ENCODE results near the gene EIF2S2.

Gene EIF2S2

GRCh38 chr20:34088305-34089174, 23.5 kb downstream of the EIF2S2 start:
- H3K36me3 Mint-ChIP-seq (ENCODE audit: low read depth): peaks cover 86% of the 10 kb centered on the region
- no peaks in the 10 kb centered on the region for H3K9me3 Mint-ChIP-seq
- no peak overlapping the region for H3K4me3 Mint-ChIP-seq
- no peaks in the 10 kb centered on the region for H3K27me3 Mint-ChIP-seq (ENCODE audit: low read depth)
- no peak for TF ChIP-seq CTCF (IDR thresholded peaks at IDR 0.05; ENCODE audit: unreplicated experiment in 3 of 3)
- H3K4me1 Mint-ChIP-seq: peaks cover 11% of the 10 kb centered on the region
- H3K27ac Mint-ChIP-seq: peak overlapping the region in 1 of 3 experiments; percentile 64

- H3K27ac Mint-ChIP-seq: peak overlapping the region in 1 of 3 experiments; percentile 7
- TF ChIP-seq CTCF (IDR thresholded peaks at IDR 0.05; ENCODE audit: unreplicated experiment in 3 of 3): no peak
- H3K27me3 Mint-ChIP-seq (ENCODE audit: low read depth): no peaks in the 10 kb centered on the region
- H3K4me3 Mint-ChIP-seq: no peak overlapping the region
- H3K36me3 Mint-ChIP-seq (ENCODE audit: low read depth): peaks cover 75% of the 10 kb centered on the region
- H3K9me3 Mint-ChIP-seq: no peaks in the 10 kb centered on the region
- peaks cover 18% of the 10 kb centered on the region for H3K4me1 Mint-ChIP-seq
These were observed 26.5 kb downstream of the EIF2S2 start for GRCh38 chr20:34085544-34086040.

- H3K4me1 Mint-ChIP-seq: peaks cover 18% of the 10 kb centered on the region
- peaks cover 66% of the 10 kb centered on the region for H3K36me3 Mint-ChIP-seq (ENCODE audit: low read depth)
- no peak overlapping the region for H3K27ac Mint-ChIP-seq
- TF ChIP-seq CTCF (IDR thresholded peaks at IDR 0.05; ENCODE audit: unreplicated experiment in 3 of 3): no peak
- no peaks in the 10 kb centered on the region for H3K27me3 Mint-ChIP-seq (ENCODE audit: low read depth)
- no peaks in the 10 kb centered on the region for H3K9me3 Mint-ChIP-seq
- no peak overlapping the region for H3K4me3 Mint-ChIP-seq
These were observed 27.7 kb downstream of the EIF2S2 start for GRCh38 chr20:34084227-34084923.

- Mint-ChIP-seq H3K9me3 (no peaks in the 10 kb centered on the region), H3K36me3 (ENCODE audit: low read depth) (peaks cover 66% of the 10 kb centered on the region), H3K4me1 (peaks cover 18% of the 10 kb centered on the region), H3K27ac (no peak overlapping the region), H3K4me3 (no peak overlapping the region), H3K27me3 (ENCODE audit: low read depth) (no peaks in the 10 kb centered on the region)
- TF ChIP-seq CTCF (IDR thresholded peaks at IDR 0.05; ENCODE audit: unreplicated experiment in 3 of 3): no peak
These were observed 28.3 kb downstream of the EIF2S2 start for GRCh38 chr20:34083781-34084180.

- Mint-ChIP-seq H3K4me3 (no peak overlapping the region), H3K9me3 (no peaks in the 10 kb centered on the region), H3K27ac (no peak overlapping the region), H3K27me3 (ENCODE audit: low read depth) (no peaks in the 10 kb centered on the region), H3K36me3 (ENCODE audit: low read depth) (peaks cover 64% of the 10 kb centered on the region), H3K4me1 (peaks cover 18% of the 10 kb centered on the region)
- TF ChIP-seq CTCF (IDR thresholded peaks at IDR 0.05; ENCODE audit: unreplicated experiment in 3 of 3): no peak
These were observed 28.9 kb downstream of the EIF2S2 start for GRCh38 chr20:34083137-34083536.

Data from nephron (organoid).